Hepatocyte (in vitro differentiated cells): ENCODE results near the gene CHST15. TPM values are rescaled to one million over a fixed set of nuclear protein-coding genes. Genes with fewer than 3 reads are reported as not detected.

Experiments used
- DNase-seq: peaks from one replicate; pipeline ENCODE4 v3.0.0-alpha.2; 2016; ENCODE audit warnings: low spot score
- H2AFZ ChIP-seq: fragments of 200-600 bp; sonication (generic); 2 replicates; pipeline ENCODE4 v1.6.0; 2016; ENCODE audit warnings: antibody characterized with exemption, mild to moderate bottlenecking
- H3K27ac ChIP-seq: fragments of 200-600 bp; sonication (generic); 2 replicates; pipeline ENCODE4 v1.5.1; 2016; ENCODE audit warnings: mild to moderate bottlenecking
- H3K27me3 ChIP-seq: fragments of 200-600 bp; sonication (generic); 2 replicates; pipeline ENCODE4 v1.6.1; 2016
- H3K36me3 ChIP-seq: fragments of 200-600 bp; sonication (generic); replicated peaks from 2 replicates; pipeline ENCODE4 v1.5.1; 2016; ENCODE audit warnings: low read depth; ENCODE audit not compliant: insufficient read depth
- H3K4me1 ChIP-seq: fragments of 200-600 bp; sonication (generic); 2 replicates; pipeline ENCODE4 v1.5.1; 2016; ENCODE audit warnings: mild to moderate bottlenecking, moderate library complexity; ENCODE audit not compliant: insufficient read depth
- H3K4me2 ChIP-seq: fragments of 200-600 bp; sonication (generic); 2 replicates; pipeline ENCODE4 v1.6.0; 2016
- H3K4me3 ChIP-seq: fragments of 200-600 bp; sonication (generic); 2 replicates; pipeline ENCODE4 v1.5.1; 2016; ENCODE audit warnings: mild to moderate bottlenecking
- H3K79me2 ChIP-seq: fragments of 200-600 bp; sonication (generic); 2 replicates; pipeline ENCODE4 v1.6.0; 2017; ENCODE audit warnings: mild to moderate bottlenecking
- H3K9me2 ChIP-seq: fragments of 200-600 bp; sonication (generic); replicated peaks from 2 replicates; pipeline ENCODE4 v1.6.0; 2017; ENCODE audit warnings: mild to moderate bottlenecking; ENCODE audit not compliant: insufficient read depth
- H3K9me3 ChIP-seq: fragments of 200-600 bp; sonication (generic); 2 replicates; pipeline ENCODE4 v1.5.1; 2016; ENCODE audit warnings: low read depth, mild to moderate bottlenecking
- H4K20me1 ChIP-seq: fragments of 200-600 bp; sonication (generic); 2 replicates; pipeline ENCODE4 v1.6.0; 2016; ENCODE audit warnings: mild to moderate bottlenecking; ENCODE audit not compliant: insufficient read depth, poor library complexity, severe bottlenecking
- CTCF ChIP-seq: fragments of 200-600 bp; sonication (generic); IDR thresholded peaks from 2 replicates; pipeline ENCODE4 v1.5.1; 2016; ENCODE audit warnings: antibody characterized with exemption, mild to moderate bottlenecking; ENCODE audit not compliant: poor library complexity
- EZH2 ChIP-seq: fragments of 200-600 bp; sonication (generic); IDR thresholded peaks from 2 replicates; pipeline ENCODE4 v1.6.1; 2016; ENCODE audit warnings: antibody characterized with exemption, mild to moderate bottlenecking, borderline replicate concordance
- EZH2phosphoT487 ChIP-seq: fragments of 200-600 bp; sonication (generic); IDR thresholded peaks from one replicate; pipeline ENCODE4 v1.6.1; 2018; ENCODE audit warnings: antibody characterized with exemption, mild to moderate bottlenecking, low read depth, moderate library complexity; ENCODE audit not compliant: unreplicated experiment, severe bottlenecking
- whole genome bisulfite sequencing: methylation state at CpG from one replicate; pipeline ENCODE4 v1.1.6; 2016; ENCODE audit warnings: low lambda C conversion rate; ENCODE audit errors: missing lambda C conversion rate; 5-methylcytosine and 5-hydroxymethylcytosine counted together
- polyA plus RNA-seq: library from polyadenylated mRNA; unstranded; fragments of >200 nt; fragmentation: Nextera tagmentation; extraction: Ambion mirVana; gene quantifications from 2 replicates; pipeline ENCODE4 v1.2.1, GENCODE V29; 2016
- total RNA-seq: library from RNA; depleted of rRNA; stranded (reverse); fragments of >200 nt; gene quantifications from 2 replicates; pipeline ENCODE4 v1.2.3, GENCODE V29; 2014

CHST15 gene
- total and polyA plus RNA-seq, 2 experiments from 2014 or later, result 3.9 to 4.5 TPM

- Histone ChIP-seq H3K4me3 (no peak overlapping the region), H3K27me3 (no peaks in the 10 kb centered on the region), H4K20me1 (no peaks in the 10 kb centered on the region), H3K9me3 (no peaks in the 10 kb centered on the region), H3K9me2 (no peaks in the 10 kb centered on the region), H2AFZ (no peak overlapping the region), H3K79me2 (no peaks in the 10 kb centered on the region), H3K4me1 (peaks cover 10% of the 10 kb centered on the region), H3K4me2 (no peak overlapping the region), H3K36me3 (no peaks in the 10 kb centered on the region), H3K27ac (no peak overlapping the region)
- WGBS, result 86% methylated on average over 7 of the region's 7 CpGs
- TF ChIP-seq CTCF (no peak), EZH2 (no peak), EZH2phosphoT487 (no peak)
- DNase-seq, result no peak
Observed at GRCh38 chr10:124130198-124130900, 37.0 kb upstream of the CHST15 start.

GRCh38 chr10:124129471-124129870 is 36.1 kb upstream of the CHST15 start:
- Histone ChIP-seq H3K36me3 (no peaks in the 10 kb centered on the region), H3K27me3 (no peaks in the 10 kb centered on the region), H3K9me2 (no peaks in the 10 kb centered on the region), H3K4me1 (peaks cover 10% of the 10 kb centered on the region), H3K27ac (no peak overlapping the region), H3K4me2 (no peak overlapping the region), H3K79me2 (no peaks in the 10 kb centered on the region), H2AFZ (no peak overlapping the region), H3K9me3 (no peaks in the 10 kb centered on the region), H4K20me1 (no peaks in the 10 kb centered on the region), H3K4me3 (no peak overlapping the region)
- no peak for DNase-seq
- TF ChIP-seq CTCF (no peak), EZH2phosphoT487 (no peak), EZH2 (no peak)
- 93% methylated on average over 5 of the region's 5 CpGs for WGBS

- Histone ChIP-seq H3K4me2 (no peak overlapping the region), H4K20me1 (no peaks in the 10 kb centered on the region), H2AFZ (no peak overlapping the region), H3K4me3 (no peak overlapping the region), H3K9me3 (no peaks in the 10 kb centered on the region), H3K79me2 (no peaks in the 10 kb centered on the region), H3K27me3 (no peaks in the 10 kb centered on the region), H3K4me1 (peaks cover 10% of the 10 kb centered on the region), H3K9me2 (no peaks in the 10 kb centered on the region), H3K27ac (no peak overlapping the region), H3K36me3 (no peaks in the 10 kb centered on the region)
- 95% methylated on average over 5 of the region's 5 CpGs for WGBS
- no peak for TF ChIP-seq EZH2
- TF ChIP-seq CTCF, result no peak
- no peak for TF ChIP-seq EZH2phosphoT487
- no peak for DNase-seq
Observed at GRCh38 chr10:124128811-124129145, 35.4 kb upstream of the CHST15 start.
